ENCODE data around the gene MS4A18.

The MS4A18 gene

GRCh38 chr11:60780065-60780464, 55.5 kb downstream of the MS4A18 start:
- TF ChIP-seq, protein P1, sequence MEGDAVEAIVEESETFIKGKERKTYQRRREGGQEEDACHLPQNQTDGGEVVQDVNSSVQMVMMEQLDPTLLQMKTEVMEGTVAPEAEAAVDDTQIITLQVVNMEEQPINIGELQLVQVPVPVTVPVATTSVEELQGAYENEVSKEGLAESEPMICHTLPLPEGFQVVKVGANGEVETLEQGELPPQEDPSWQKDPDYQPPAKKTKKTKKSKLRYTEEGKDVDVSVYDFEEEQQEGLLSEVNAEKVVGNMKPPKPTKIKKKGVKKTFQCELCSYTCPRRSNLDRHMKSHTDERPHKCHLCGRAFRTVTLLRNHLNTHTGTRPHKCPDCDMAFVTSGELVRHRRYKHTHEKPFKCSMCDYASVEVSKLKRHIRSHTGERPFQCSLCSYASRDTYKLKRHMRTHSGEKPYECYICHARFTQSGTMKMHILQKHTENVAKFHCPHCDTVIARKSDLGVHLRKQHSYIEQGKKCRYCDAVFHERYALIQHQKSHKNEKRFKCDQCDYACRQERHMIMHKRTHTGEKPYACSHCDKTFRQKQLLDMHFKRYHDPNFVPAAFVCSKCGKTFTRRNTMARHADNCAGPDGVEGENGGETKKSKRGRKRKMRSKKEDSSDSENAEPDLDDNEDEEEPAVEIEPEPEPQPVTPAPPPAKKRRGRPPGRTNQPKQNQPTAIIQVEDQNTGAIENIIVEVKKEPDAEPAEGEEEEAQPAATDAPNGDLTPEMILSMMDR (IDR thresholded peaks at IDR 0.05; ENCODE audit: low read length, missing control alignments), result no peak
- H3K4me3 ChIP-seq (replicated peaks; ENCODE audit: low read depth, low read length), result no peak overlapping the region
- DNase-seq (ENCODE audit: low read depth), result no peak

GRCh38 chr11:60780774-60781173, 56.3 kb downstream of the MS4A18 start:
- TF ChIP-seq, protein P1 (IDR thresholded peaks at IDR 0.05; ENCODE audit: low read length, missing control alignments), result no peak
- no peak overlapping the region for H3K4me3 ChIP-seq (replicated peaks; ENCODE audit: low read depth, low read length)
- no peak for DNase-seq (ENCODE audit: low read depth)

DNA sequence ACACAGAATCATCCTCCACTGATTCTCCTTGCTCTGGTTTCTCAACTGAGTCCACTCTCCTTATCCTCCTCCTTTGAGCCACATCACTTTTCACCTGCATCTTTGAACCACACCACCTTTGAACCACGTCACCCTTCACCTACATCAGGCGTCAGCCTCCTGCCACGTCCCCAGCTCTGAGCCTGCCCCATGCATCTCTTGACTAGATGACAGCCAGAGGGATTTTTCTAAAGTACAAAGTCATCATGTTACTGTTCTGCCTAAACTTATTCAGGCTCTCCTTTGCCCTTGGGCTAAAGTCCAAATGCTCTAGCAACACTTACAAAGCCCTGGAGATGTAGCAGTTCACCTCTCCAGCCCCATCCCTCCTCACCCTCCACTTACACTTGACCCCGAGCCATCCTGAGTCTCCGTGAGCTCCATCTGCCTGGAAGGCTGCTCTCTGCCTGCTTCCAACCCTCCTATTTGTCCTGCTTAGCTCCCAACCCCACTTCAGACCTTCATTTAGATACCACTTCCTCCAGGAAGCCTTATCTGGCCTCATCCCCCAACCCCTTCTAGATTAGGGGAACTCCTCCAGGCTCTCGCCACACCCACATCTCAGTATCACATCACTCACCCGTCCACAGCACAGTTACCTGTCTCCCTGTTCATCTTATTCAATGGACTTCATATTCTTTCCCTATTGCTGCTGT, 56.9 kb downstream of the MS4A18 start:
- DNase-seq (ENCODE audit: low read depth), result no peak
- TF ChIP-seq, protein P1 (IDR thresholded peaks at IDR 0.05; ENCODE audit: low read length, missing control alignments), result no peak
- no peak overlapping the region for H3K4me3 ChIP-seq (replicated peaks; ENCODE audit: low read depth, low read length)

DNA sequence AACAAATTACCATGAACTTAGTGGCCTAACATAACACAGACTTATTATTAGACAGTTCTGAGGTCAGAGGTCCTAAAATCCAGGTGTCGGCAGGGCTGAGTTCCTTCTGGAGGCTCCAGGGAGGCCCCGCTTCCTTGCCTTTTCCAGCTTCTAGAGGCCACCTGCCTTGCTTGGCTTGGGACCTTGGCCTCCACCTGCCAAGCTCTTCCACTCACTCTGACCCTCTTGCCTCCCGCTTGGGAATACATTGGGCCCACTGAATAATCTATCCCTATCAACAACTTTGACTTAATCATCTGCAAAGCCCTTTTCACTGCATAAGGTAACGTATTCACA, 57.4 kb downstream of the MS4A18 start:
- TF ChIP-seq, protein P1 (IDR thresholded peaks at IDR 0.05; ENCODE audit: low read length, missing control alignments), result no peak
- H3K4me3 ChIP-seq (replicated peaks; ENCODE audit: low read depth, low read length), result no peak overlapping the region
- no peak for DNase-seq (ENCODE audit: low read depth)

- no peak for DNase-seq (ENCODE audit: low read depth)
- TF ChIP-seq, protein P1 (IDR thresholded peaks at IDR 0.05; ENCODE audit: low read length, missing control alignments), result no peak
- no peak overlapping the region for H3K4me3 ChIP-seq (replicated peaks; ENCODE audit: low read depth, low read length)
These were observed 58.0 kb downstream of the MS4A18 start for GRCh38 chr11:60782393-60783140.

DNA sequence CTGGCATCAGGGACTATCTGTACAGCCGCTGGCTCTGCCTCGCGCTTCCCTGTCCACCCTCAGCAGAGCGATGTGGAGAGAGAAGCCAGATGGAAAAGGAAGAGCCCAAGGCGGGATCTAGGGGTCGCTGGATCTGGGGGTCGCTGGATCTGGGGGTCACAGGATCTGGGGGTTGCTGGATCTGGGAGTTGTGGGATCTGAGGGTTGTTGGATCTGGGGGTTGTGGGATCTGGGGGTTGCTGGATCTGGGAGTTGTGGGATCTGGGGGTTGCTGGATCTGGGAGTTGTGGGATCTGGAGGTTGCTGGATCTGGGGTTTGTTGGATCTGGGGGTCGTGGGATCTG, 58.6 kb downstream of the MS4A18 start:
- TF ChIP-seq, protein P1 (IDR thresholded peaks at IDR 0.05; ENCODE audit: low read length, missing control alignments), result no peak
- no peak overlapping the region for H3K4me3 ChIP-seq (replicated peaks; ENCODE audit: low read depth, low read length)
- DNase-seq (ENCODE audit: low read depth), result no peak

GRCh38 chr11:60783911-60784310, 59.4 kb downstream of the MS4A18 start:
- TF ChIP-seq, protein P1 (IDR thresholded peaks at IDR 0.05; ENCODE audit: low read length, missing control alignments), result no peak

More at GRCh38 chr11:60783911-60784310, 59.4 kb downstream of the MS4A18 start:
- no peak for DNase-seq (ENCODE audit: low read depth)
- H3K4me3 ChIP-seq (replicated peaks; ENCODE audit: low read depth, low read length), result no peak overlapping the region
